NCI-H2081 (cell line): ENCODE results near the gene NDUFAF5.
A peak's percentile ranks its signal among the peaks of the same experiment; 100 is the strongest.
"Not testable (repeated sequence)": the region's sequence is repeated elsewhere in the genome, so short reads cannot be mapped to it uniquely, and the experiment has no call there.

Source experiments
- DNase-seq, 2 experiments: peaks; one replicate each; lab custom pipeline; 2025; lab: John Stamatoyannopoulos, UW

NDUFAF5 gene, protein sequence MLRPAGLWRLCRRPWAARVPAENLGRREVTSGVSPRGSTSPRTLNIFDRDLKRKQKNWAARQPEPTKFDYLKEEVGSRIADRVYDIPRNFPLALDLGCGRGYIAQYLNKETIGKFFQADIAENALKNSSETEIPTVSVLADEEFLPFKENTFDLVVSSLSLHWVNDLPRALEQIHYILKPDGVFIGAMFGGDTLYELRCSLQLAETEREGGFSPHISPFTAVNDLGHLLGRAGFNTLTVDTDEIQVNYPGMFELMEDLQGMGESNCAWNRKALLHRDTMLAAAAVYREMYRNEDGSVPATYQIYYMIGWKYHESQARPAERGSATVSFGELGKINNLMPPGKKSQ

DNA sequence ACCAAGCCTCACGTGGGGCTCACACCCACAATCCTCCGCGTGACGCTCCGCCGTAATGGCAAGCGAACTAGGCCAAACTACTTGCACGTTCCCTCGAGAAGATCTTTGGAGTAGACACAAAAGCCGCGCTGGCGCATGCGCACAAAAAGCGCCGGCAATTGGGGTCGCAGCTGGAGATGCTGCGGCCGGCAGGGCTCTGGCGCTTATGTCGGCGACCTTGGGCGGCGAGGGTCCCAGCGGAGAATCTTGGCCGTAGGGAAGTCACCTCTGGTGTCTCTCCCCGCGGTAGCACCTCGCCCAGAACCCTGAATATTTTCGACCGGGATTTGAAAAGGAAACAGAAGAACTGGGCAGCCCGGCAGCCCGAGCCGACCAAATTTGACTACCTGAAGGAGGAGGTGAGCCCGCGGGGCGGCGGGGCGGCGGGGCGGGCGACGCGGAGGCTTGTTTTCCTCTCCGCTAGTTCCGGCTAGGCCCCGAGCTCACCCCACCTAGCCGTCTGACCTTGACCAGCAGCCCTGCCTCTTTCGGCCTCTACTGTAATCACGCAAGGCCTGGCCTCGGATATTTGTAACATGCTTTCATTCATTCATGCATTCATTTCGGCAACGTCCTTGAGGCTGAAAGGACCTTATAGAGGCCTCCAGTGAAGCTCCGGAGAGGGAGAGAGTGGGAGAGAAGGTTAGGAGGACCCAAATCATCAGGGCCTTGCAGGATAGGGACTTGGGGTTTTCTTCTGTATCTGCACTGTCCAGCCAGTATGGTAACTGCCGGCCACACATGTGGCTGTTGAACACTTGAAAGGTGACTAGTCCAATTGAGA is at the start of gene NDUFAF5, which contains the start of gene ESF1:
TSS of gene NDUFAF5 (plus strand) at position 136 of the 823 bp plus-strand sequence. CDS start at position 177, 41 bp downstream.
TSS of gene ESF1 (minus strand) at position 27 of the 823 bp plus-strand sequence. CDS start 1,779 bp downstream, outside the sequence.
- peak; percentile 96 to 98 for DNase-seq

DNA sequence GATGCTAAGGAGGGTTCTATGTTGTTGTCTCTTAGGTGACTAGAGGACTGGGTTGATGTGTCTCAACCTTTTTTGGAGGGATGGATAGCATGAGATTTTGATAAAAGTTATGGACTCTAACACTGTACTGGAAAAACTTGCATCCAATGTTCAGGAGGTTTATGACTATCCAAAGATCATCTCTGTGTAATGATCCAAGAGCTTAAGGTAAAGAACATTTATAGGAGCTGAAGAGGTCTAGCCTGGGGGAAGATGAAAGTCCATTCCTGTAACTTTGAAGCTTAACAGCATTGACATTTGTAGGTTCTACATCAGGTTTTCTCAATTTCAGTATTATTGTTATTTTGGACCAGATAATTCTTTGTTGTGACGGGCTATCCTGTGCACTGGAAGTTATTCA is 49.0 kb upstream of the NDUFAF5 start:
- no peak for DNase-seq

DNA sequence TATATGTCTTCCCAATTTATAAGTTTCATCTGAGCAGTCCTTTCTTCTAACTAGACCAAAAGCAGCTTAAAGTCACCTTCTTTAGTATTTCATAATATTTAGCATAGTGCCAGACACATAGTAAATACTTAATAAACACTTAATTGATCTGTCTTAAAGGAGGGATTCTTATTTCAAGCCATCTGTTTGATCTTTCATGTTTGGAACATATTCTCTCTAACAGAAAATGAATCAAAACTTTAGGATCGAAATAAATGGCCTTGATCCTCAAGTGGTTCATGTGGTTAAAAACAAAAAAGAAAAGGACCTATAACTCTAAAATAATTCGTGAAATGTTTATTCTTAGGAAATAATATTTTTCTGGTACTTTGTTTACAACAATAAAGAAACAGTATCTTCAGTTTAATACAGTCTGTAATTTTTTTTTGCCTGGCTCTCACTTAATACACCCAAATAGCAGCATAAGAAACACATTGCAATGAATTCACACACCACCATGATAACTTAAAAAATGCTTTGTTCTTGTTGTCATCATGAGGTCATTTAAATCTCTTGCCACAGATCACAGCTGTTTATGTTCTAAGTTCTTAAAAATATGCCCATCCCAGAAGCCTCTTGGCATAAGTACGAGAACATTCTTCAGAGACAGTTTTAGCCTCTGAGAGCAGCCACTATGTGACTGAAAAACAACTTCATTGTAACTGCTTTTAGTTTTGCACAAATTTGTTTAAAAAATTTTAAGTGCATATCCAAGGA is 48.2 kb upstream of the NDUFAF5 start:
- no peak for DNase-seq

DNA sequence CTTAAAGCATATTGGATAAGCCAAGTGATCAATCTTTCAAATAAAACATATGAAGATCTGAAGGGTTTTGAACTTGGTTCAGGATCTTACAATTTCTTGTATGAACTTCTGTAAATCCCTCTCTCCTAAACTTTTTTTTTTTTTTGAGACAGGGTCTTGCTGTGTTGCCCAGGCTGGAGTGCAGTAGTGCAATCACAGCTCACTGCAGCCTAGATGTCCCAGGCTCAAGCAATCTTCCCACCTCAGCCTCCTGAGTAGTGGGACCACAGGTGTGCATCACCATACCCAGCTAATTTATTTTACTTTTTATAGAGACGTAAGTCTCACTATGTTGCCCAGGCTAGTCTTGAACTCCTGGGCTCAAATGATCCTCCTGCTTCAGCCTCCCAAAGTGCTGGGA is 46.6 kb upstream of the NDUFAF5 start:
- not testable (repeated sequence) for DNase-seq

DNA sequence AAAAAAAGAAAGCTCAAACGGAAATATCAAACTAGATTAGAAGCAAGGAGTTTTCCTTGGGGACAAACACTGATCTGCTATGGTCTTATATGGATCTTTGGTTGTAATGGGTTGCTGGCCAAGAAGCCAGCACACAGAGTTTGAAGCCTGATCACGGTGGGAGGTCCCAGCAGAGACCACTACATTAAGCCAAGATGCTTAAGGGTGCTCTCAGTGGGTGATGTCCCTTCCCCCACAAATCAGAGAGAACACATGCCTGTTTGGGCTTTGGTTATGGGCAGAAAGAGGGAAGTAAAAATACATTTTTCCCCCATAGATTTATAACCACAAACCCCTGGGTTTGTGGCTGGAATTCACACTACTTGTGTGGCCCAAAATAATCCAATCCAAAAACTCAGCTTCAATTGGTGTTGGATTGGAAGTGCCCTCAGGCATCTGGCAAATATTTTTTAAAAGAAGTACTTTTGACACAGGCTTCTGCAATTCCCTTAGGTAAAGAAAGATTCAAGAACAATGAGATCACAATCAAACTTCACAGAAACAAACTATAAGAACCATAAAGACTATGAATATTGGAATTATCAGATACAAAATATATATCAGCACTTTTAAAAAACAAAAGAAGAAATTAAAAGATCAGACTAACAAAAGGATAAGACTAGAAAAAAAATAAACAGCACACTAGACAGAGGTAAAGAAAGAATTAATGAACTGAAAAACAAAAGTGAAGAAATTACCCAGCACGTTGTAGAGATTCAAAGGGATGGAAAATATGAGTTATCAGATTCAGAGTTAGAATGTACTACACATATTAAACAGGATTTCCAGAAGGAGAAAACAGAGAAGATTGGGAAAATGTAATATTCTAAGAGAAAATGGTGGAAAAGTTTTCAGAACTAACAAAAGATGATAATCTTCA is 44.8 kb upstream of the NDUFAF5 start:
- DNase-seq, result no peak

DNA sequence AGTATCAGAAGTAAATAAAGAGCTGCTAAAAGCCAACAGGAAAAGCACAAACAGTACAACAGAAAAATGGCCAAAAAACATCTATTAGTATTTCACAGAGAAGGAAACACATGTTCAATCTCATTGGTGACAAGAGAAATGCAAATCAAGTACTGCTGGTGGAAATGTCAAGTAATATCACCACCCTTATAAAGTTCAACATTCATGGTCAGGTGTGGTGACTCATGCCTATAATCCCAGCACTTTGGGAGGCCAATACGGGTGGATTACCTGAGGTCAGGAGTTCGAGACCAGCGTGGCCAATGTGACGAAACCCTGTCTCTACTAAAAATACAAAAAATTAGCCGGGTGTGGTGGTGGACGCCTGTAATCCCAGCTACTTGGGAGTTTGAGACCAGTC is 42.9 kb upstream of the NDUFAF5 start:
- DNase-seq, result no peak

DNA sequence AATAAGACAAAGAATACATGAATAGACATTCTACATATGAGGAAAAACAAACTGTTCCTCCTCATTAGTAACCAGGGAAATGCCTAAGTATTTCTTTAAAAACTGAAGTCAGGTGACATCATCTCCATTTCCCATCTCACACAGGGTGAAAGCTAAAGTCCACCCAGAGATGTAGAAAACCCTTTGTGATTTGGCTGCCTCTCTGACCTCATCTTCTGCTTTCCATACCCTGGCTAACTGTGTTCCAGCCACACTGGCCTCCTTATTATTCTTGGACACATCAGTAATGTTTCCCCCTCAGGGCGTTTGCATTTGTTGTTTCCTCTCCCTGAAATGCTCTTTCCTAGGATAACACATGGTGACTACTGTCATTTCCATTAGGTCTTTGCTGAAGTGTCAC is 40.5 kb upstream of the NDUFAF5 start:
- no peak for DNase-seq

DNA sequence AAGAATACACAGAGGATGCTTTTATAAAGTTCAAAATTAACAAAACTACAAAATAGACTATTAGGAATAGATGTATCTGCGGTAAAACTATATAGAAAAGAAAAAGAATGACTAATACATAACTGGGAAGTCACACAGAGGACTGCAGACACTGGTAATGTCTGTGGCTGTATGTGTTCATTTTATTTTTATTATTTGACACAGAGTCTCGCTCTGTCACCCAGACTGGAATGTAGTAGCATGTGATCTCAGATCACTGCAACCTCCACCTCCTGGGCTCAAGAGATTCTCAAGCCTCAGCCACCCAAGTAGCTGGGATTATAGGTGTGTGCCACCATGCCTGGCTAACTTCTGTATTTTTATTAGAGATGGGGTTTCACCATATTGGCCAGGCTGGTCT is 39.0 kb upstream of the NDUFAF5 start:
- DNase-seq, result no peak

DNA sequence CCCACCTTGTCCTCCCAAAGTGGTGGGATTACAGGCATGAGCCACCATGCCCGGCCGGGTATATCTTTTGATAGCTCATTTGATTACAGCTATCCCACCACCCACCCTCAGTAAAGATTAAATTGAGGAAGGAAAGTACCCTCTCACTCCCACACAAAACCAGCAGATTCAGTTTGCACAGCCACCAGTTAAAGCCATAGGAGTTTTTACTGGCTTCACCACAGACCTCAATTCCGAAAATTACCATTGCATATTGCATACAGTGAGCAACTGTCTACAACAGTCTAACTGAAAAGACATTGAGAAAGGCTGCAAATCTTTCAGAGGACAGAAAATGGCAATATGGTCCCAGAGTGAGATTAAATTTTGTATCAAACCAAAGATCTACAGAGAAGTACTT is 35.0 kb upstream of the NDUFAF5 start:
- no peak for DNase-seq

DNA sequence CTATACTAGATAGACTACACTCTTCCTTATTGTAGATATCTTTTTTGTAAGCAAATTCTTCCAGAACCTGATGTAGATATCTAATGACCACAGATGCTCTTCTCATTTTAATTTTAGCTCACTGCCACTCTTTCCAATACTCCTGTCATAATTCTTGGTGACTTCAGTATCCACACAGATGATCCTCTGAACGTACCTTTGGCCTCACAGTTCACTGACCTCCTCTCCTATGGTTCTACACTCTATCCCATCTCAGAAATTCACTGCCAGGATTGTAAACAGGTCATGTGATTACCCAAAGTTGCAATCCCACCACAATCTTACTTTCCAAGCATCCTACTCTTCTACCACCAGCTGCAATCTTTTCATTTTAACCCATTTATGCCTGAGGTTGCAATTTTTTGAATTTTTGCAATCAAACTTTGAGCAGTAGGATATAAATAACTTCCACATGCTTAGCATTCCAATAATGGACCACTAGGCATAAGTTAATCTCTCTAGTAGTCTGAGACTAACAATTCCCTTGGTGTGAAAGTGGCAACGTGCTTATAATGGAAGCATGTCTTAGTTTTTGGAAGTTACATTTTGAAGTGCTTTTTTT is 31.3 kb upstream of the NDUFAF5 start:
- no peak for DNase-seq

DNA sequence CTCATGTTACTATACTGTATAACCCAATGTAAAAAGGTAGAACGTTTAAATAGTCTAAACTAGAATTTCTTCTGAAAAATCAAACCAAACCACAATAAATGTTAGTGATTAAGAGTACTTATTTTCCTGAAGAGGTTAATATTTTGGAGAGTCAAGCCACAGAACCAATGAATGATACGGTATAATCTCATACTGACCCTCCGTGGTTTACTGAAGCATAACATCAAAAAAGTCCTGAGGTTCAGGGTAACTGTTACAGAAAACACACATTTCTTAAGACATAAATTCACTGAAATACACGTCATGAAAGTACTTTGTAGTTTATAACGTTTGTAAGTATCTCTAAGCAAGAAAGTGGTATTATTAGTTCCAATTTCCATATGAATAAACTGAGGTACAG is 29.0 kb upstream of the NDUFAF5 start:
- no peak for DNase-seq

DNA sequence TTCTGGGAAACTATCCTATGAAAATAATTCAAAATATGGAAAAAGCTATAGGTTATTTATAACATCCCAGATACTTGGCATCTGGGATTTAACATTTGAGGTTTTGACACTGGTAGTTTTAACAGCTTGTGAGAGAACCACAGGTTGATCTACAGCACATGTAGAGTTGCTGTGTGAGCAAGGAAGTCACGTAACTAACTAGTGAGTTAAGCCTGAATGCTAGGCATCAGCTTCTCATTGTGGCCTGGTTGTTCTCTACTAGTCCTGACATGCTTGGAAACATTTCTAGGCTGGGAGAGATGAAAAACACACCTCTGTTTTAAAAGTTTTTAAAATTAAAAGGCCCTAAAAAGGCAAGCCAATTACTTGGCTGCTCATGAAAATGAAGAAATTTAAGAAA is 28.3 kb upstream of the NDUFAF5 start:
- DNase-seq, result no peak

DNA sequence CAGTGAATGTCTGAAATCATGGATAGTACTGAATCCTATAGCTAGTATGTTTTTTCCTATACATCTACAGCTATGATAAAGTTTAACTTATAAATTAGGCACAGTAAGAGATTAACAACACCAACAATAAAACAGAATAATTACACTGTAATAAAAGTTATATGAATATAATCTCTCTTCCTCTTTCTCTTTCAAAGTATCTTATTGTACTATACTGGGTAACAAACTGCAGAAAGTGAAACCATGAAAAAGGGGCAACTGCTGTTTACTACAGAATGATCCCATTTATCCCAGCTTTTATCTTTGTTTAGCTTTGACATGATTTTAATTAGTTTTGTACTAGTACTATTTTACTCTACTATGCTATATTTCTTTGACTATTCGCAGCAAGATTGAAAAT is 25.9 kb upstream of the NDUFAF5 start:
- DNase-seq, result no peak

DNA sequence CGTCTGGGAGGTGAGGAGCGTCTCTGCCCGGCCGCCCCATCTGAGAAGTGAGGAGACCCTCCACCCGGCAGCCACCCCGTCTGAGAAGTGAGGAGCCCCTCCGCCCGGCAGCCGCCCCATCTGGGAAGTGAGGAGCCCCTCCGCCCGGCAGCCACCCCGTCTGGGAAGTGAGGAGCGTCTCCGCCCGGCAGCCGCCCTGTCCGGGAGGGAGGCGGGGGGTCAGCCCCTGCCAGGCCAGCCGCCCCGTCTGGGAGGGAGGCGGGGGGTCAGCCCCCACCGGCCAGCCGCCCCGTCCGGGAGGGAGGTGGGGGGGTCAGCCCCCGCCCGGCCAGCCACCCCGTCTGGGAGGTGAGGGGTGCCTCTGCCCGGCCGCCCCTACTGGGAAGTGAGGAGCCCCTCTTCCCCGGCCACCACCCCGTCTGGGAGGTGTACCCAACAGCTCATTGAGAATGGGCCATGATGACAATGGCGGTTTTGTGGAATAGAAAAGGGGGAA is 24.3 kb upstream of the NDUFAF5 start:
- DNase-seq, result not testable (repeated sequence)

DNA sequence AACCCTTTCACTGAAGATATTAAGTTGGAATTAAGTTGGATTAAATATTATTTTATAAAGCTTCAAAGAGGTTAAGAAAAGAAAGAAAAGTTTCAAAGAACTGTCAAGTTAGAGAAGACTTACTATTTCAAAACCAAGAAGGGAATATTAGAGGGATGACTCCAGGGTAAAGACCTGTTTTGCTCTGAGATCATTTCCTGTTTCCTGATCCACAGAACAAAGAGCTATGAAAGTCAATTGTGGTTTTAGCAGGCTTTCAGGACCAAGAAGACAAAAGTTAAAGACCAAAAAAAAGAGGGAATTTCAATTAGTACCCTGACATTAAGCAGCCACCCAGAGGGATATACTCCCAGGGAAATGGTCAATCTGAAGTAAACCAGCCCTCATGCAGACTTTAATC is 19.5 kb upstream of the NDUFAF5 start:
- DNase-seq, result no peak

DNA sequence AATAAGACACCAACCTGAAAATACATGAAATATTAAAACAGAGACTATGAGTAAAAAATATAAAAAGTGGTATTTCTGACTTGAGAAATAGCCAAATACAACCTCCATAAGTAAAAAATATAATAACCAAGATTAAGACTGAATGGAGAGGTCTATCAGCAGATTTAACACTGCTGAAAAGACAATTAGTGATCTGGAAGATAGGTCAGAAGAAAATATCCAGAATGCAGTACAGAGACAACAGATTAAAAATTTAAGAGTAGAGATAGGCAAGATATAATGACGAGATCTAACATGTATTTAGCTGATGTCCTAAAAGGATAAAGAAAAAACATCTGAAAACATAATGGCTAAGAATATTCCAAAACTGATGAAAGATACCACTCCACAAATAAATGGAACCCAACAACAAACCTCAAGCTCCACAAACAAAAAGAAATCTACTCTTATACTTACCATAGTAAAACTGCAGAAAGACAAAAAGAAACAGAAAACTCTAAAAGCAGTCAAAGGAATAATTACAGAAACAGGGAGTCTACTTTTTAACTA is 18.9 kb upstream of the NDUFAF5 start:
- no peak for DNase-seq

DNA sequence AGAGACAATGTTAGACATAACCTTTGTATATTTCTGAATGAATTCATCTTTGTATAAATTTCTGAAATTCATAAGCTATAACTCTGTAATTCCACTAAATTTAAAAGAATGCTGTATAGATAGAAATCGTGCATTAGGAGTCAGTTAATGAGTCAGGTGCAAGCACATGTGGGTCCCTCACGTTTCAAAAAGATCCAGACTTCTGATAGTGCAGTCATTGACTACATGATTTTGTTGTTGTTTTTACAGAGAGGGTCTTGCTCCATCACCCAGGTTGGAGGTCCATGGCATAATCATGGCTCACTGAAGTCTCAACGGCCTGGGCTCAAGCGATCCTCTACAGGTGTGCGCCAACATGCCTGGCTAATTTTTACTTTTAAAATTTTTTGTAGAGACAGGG is 14.7 kb upstream of the NDUFAF5 start:
- DNase-seq, result no peak

DNA sequence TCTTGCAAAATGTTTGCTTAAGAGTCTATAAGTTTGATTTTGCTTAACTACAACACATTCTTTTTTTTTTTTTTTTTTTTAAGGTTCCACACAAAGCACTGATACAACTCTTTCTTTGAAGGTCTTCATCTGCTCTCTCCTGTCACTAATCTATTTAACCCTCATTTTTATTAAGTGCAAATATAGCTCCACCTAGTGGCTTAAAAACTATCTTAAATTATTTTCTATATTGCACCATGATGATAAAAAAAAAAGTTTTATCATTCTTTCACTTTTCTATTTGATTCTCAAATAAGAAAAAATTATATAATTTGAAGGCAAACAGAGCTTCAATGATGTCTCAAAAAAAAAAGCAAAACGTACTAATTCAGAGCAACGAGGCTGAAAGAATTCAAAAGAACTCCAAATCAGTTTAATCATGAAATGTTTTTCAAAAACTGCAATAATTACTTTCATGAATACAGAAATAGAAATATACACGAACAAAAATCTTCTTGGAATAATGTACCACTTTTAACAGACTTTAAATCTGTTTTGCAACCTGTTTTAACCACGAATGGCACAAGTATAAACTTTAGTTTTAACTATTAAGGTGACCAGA is 12.9 kb upstream of the NDUFAF5 start:
- DNase-seq, result peak; percentile 20 to 34

DNA sequence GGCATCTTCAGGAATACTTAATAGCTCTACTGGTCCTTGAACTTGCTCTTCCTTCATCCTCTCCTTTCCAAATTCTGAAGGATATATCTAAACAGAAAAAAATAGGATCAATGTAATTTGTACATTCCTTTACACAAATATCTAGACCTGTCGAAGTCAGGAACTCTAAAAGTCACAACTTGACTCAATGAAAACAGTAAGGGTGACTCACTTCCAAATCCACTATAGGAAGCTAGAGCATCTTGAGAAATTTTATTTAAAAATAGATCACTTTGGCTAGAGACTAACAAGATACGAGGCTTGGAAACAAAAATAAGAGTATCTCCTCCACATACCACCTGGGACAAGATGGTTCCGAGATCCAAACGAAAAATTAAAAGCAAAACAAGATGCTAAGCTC is 12.3 kb upstream of the NDUFAF5 start:
- no peak for DNase-seq

DNA sequence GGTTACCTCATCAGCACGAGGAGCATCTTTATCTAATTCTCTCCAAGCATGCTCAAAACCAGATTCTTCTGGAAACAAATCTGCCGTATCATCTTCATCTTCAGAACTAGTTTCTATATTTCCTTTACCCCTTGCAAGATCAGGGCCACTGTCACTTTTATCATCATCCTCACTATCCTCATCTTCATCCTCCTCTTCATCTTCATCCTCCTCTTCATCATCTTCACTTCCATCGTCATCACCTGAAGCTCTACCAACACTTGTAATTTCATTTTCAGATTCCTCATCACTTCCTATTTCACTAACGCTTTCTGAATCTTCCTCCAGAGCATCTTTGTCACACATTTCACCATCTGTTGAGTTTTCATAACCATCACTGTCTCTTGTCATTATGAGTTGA is 9.0 kb upstream of the NDUFAF5 start:
- DNase-seq, result no peak
